K562 (cell line): ENCODE results near the gene EEF1AKMT1. TPM values are rescaled to one million over a fixed set of nuclear protein-coding genes. Genes with fewer than 3 reads are reported as not detected.

Source experiments
- ATAC-seq: fragments of 200-7000 bp; cut with Tn5 transposase; 3 replicates; pipeline ENCODE4 v1.9.1; 2020; ENCODE audit warnings: moderate library complexity
- BruUV-seq: library from RNA; stranded (reverse); fragments of 400-500 nt; replicated peaks from 2 replicates; lab custom pipeline; 2021; lab: Mats Ljungman, UMichigan
- CTCF ChIA-PET: fragments of 300-600 bp; formaldehyde crosslinking; extraction: SDS; loops from one replicate; lab custom pipeline; 2021; ENCODE audit warnings: low intra/inter-chr PET ratio; lab: Yijun Ruan, JAX
- POLR2A ChIA-PET: fragments of 300-600, 350-650 bp; sonication (Branson Sonifier 250); formaldehyde crosslinking; extraction: SDS; loops from one replicate; lab custom pipeline; 2021; ENCODE audit warnings: antibody characterized with exemption, inconsistent platforms; lab: Yijun Ruan, JAX
- DNase-seq, 4 experiments: peaks; one replicate each; pipeline versions ENCODE4 v3.0.0 to v3.0.0-alpha.2; 2011 to 2018; ENCODE audit warnings: low spot score in 3 of 4, mixed read lengths in 3 of 4; ENCODE audit errors: extremely low read depth in 1 of 4
- FAIRE-seq: peaks from 2 replicates; lab custom pipeline; 2011; peaks lifted over from hg19 to GRCh38; lab: Jason Lieb, UNC
- H2AFZ ChIP-seq: 2 replicates; pipeline ENCODE4 v1.6.0; 2011; ENCODE audit warnings: low read depth, low read length, control low read depth, inconsistent platforms
- H3K27ac ChIP-seq: fragments of 200-600 bp; 3 replicates; pipeline ENCODE4 v1.8.0; 2011; ENCODE audit warnings: low read depth, mild to moderate bottlenecking, control low read depth, inconsistent platforms, low read length, moderate library complexity, mixed read lengths; ENCODE audit errors: extremely low read depth
- H3K27me3 ChIP-seq, 2 experiments: fragments of 300-600 bp in 1 of 2; 2 replicates in 1 of 2; 3 replicates in 1 of 2; pipeline versions ENCODE4 v1.6.0 to v1.8.0; 2011; ENCODE audit warnings: inconsistent platforms in 2 of 2, low read length in 2 of 2, mild to moderate bottlenecking in 1 of 2, mixed read lengths in 1 of 2, moderate library complexity in 1 of 2; ENCODE audit not compliant: control insufficient read depth in 2 of 2, insufficient read depth in 2 of 2
- H3K36me3 ChIP-seq: fragments of 300-600 bp; 3 replicates; pipeline ENCODE4 v1.8.0; 2011; ENCODE audit warnings: mild to moderate bottlenecking, low read length, inconsistent platforms; ENCODE audit not compliant: control insufficient read depth, insufficient read depth
- H3K4me1 ChIP-seq, 2 experiments: fragments of 200-600 bp in 1 of 2; replicated peaks in 1 of 2; 2 replicates in 1 of 2; 3 replicates in 1 of 2; pipeline versions ENCODE4 v1.5.1 to v1.8.0; 2011; ENCODE audit warnings: inconsistent platforms in 2 of 2, low read length in 2 of 2, mild to moderate bottlenecking in 1 of 2, mixed read lengths in 1 of 2, moderate library complexity in 1 of 2; ENCODE audit not compliant: control insufficient read depth in 2 of 2, insufficient read depth in 2 of 2
- H3K4me2 ChIP-seq: 2 replicates; pipeline ENCODE4 v1.6.1; 2011; ENCODE audit warnings: low read length, control low read depth, inconsistent platforms, mixed read lengths; ENCODE audit not compliant: insufficient read depth
- H3K4me3 ChIP-seq: fragments of 200-600 bp; sonication (generic), shearing (Covaris generic); 2 replicates; pipeline ENCODE4 v1.5.1; 2016; ENCODE audit warnings: control low read depth, inconsistent platforms
- H3K79me2 ChIP-seq: fragments of 200-600 bp; 3 replicates; pipeline ENCODE4 v1.8.0; 2011; ENCODE audit warnings: low read length, inconsistent platforms; ENCODE audit not compliant: control insufficient read depth, insufficient read depth
- H3K9ac ChIP-seq, 2 experiments: 2 replicates each; pipeline versions ENCODE4 v1.6.0 to v1.6.1; 2011; ENCODE audit warnings: low read depth in 2 of 2, low read length in 2 of 2, control low read depth in 1 of 2, inconsistent platforms in 1 of 2, mild to moderate bottlenecking in 1 of 2, mixed read lengths in 1 of 2; ENCODE audit not compliant: insufficient read depth in 1 of 2
- H3K9me1 ChIP-seq: one replicate; pipeline ENCODE4 v1.6.0; 2011; ENCODE audit warnings: inconsistent platforms, mild to moderate bottlenecking, low read length, moderate library complexity; ENCODE audit not compliant: control insufficient read depth, insufficient read depth
- H3K9me3 ChIP-seq: replicated peaks from 2 replicates; pipeline ENCODE4 v1.5.1; 2011; ENCODE audit warnings: low read depth, low read length, inconsistent platforms; ENCODE audit not compliant: control insufficient read depth, insufficient read depth
- H4K20me1 ChIP-seq: replicated peaks from 2 replicates; pipeline ENCODE4 v1.6.1; 2011; ENCODE audit warnings: low read length, inconsistent platforms, mixed read lengths; ENCODE audit not compliant: control insufficient read depth, insufficient read depth
- ATF3 ChIP-seq, 2 experiments: fragments of 450-650 bp in 1 of 2; sonication (generic) in 1 of 2; formaldehyde crosslinking in 1 of 2; IDR thresholded peaks in 1 of 2; conservative IDR thresholded peaks in 1 of 2; 2 replicates each; pipeline versions ENCODE4 v1.6.1 to v1.8.1; 2016 to 2023; ENCODE audit warnings: mild to moderate bottlenecking in 2 of 2, moderate library complexity in 2 of 2, inconsistent platforms in 1 of 2, missing genetic modification reagents in 1 of 2
- KDM1A ChIP-seq, 2 experiments: fragments of 450-650 bp; IDR thresholded peaks; 2 replicates each; pipeline ENCODE4 v1.6.1; 2016; ENCODE audit warnings: mild to moderate bottlenecking in 2 of 2
- ZNF175 ChIP-seq: fragments of 200-800 bp; sonication (Bioruptor generic); IDR thresholded peaks from 2 replicates; pipeline ENCODE4 v1.6.1; 2016; ENCODE audit warnings: low read depth, mild to moderate bottlenecking, missing genetic modification characterization, missing compliant biosample characterization
- ZNF239 ChIP-seq: fragments of 250-450 bp; sonication (Bioruptor Pico); IDR thresholded peaks from 2 replicates; pipeline ENCODE4 v1.4.0; 2020; ENCODE audit warnings: mild to moderate bottlenecking
- ZNF717 ChIP-seq: fragments of 250-450 bp; sonication (Bioruptor Pico); IDR thresholded peaks from 2 replicates; pipeline ENCODE4 v1.5.0; 2021
- ZNF77 ChIP-seq: fragments of 250-450 bp; sonication (Bioruptor Pico); IDR thresholded peaks from 2 replicates; pipeline ENCODE4 v1.5.0; 2020
- WGBS: fragments of 100-300 bp; shearing (Covaris generic); methylation state at CpG from one replicate; pipeline ENCODE4 v1.1.6; 2016; ENCODE audit warnings: low coverage, mixed read lengths; ENCODE audit not compliant: insufficient coverage; ENCODE audit errors: missing lambda C conversion rate; 5-methylcytosine and 5-hydroxymethylcytosine counted together
- in situ Hi-C: fragments of 300-500 bp; cut with MboI; formaldehyde crosslinking; loops from 4 replicates; pipeline ENCODE4 v1.15.0; 2018; ENCODE audit warnings: inconsistent platforms, mixed read lengths
- intact Hi-C: fragments of 100-400 bp; cut with micrococcal nuclease; formaldehyde crosslinking; loops from 2 replicates; pipeline ENCODE4 v1.14.2; 2022
- polyA plus RNA-seq, 8 experiments: library from polyadenylated mRNA; depleted of rRNA in 4 of 8; stranded (reverse) in 5 of 8; unstranded in 3 of 8; fragments of >200 nt; fragmentation: Nextera tagmentation in 2 of 8; fragmentation: Illumina TruSeq in 1 of 8; extraction: Ambion mirVana in 2 of 8; extraction: Trizol in 1 of 8; gene quantifications; 2 replicates each; pipeline versions ENCODE4 v1.2.1 to v1.2.3, GENCODE V29; 2011 to 2014; ENCODE audit warnings: inconsistent platforms in 1 of 8, missing spikeins in 1 of 8
- total RNA-seq, 7 experiments: library from RNA; depleted of rRNA in 6 of 7; stranded (reverse); fragments of >200 nt in 6 of 7; fragmentation: Illumina TruSeq in 2 of 7; extraction: Trizol in 2 of 7; gene quantifications; 2 replicates each; pipeline versions ENCODE4 v1.2.1 to v1.2.3, GENCODE V29; 2011 to 2021; ENCODE audit warnings: low replicate concordance in 1 of 7

EEF1AKMT1 gene
- total and polyA plus RNA-seq, 9 of the 15 experiments (the other 6 are each of a cell fraction or from before 2014, with no cell fraction given) = 5.3 to 36.3 (median 7.9) TPM

GRCh38 chr13:20700288-20700687 is 73.5 kb downstream of the EEF1AKMT1 start:
- POLR2A ChIA-PET = interaction anchor here (0.5 to 0.7 kb wide), 2 partner anchors 48 to 169 kb away, joined by 3 to 4 read pairs; no protein-coding TSS in a partner anchor

GRCh38 chr13:20699715-20700114 is 74.0 kb downstream of the EEF1AKMT1 start:
- CTCF ChIA-PET = no interaction called here
- no peaks in the 10 kb centered on the region for H3K9me3 ChIP-seq
- no peak overlapping the region for H3K4me2 ChIP-seq
- POLR2A ChIA-PET = interaction anchor here (0.7 kb wide), 1 partner anchor 47 kb away, joined by 3 read pairs; no protein-coding TSS in a partner anchor
- H3K4me3 ChIP-seq = no peak overlapping the region
- no peak overlapping the region for H3K27ac ChIP-seq
- no peaks in the 10 kb centered on the region for H3K9me1 ChIP-seq
- ATAC-seq (no peak), FAIRE-seq (no peak), DNase-seq (no peak)
- H4K20me1 ChIP-seq = no peaks in the 10 kb centered on the region
- intact Hi-C loops (no loop called here), in situ Hi-C loops (no loop called here)
- H3K4me1 ChIP-seq = peaks cover 2 to 10% of the 10 kb centered on the region in 2 experiments; a peak in 3 of 5 replicates
- no peak overlapping the region for H3K9ac ChIP-seq
- peaks cover 17 to 21% of the 10 kb centered on the region in 2 experiments; a peak in 4 of 5 replicates for H3K27me3 ChIP-seq
- H3K36me3 ChIP-seq = no peaks in the 10 kb centered on the region
- BruUV-seq = no TSS peak
- H2AFZ ChIP-seq = no peak overlapping the region
- no peaks in the 10 kb centered on the region for H3K79me2 ChIP-seq
- TF ChIP-seq ZNF239 (CRISPR knock-in tag) (no peak), ZNF175 (CRISPR knock-in tag) (no peak), ATF3 (IDR thresholded peaks at IDR 0.05) (peak; percentile 49; the same call in 1 of the 2 replicates), ATF3 (CRISPR knock-in tag; conservative IDR thresholded peaks at IDR 0.05) (no peak), ZNF77 (CRISPR knock-in tag) (no peak)
- 6% methylated on average over 7 of the region's 9 CpGs for WGBS

More at GRCh38 chr13:20700288-20700687, 73.5 kb downstream of the EEF1AKMT1 start:
- no peak overlapping the region for H3K9ac ChIP-seq
- in situ Hi-C loops (no loop called here), intact Hi-C loops (no loop called here)
- H3K4me3 ChIP-seq = no peak overlapping the region
- no peak overlapping the region for H3K4me2 ChIP-seq
- no peaks in the 10 kb centered on the region for H4K20me1 ChIP-seq
- H3K27me3 ChIP-seq = peaks cover 17 to 21% of the 10 kb centered on the region in 2 experiments; a peak in 4 of 5 replicates
- 11% methylated on average over 6 of the region's 6 CpGs for WGBS
- no peak for TF ChIP-seq ZNF717
- TF ChIP-seq KDM1A (IDR thresholded peaks at IDR 0.05) = peak in 1 of 2 experiments; percentile 56; a peak in 1 of 4 replicates
- ATAC-seq (no peak), DNase-seq (no peak), FAIRE-seq (no peak)
- H3K36me3 ChIP-seq = no peaks in the 10 kb centered on the region
- H3K79me2 ChIP-seq = no peaks in the 10 kb centered on the region
- no TSS peak for BruUV-seq
- H3K9me1 ChIP-seq = no peaks in the 10 kb centered on the region
- H2AFZ ChIP-seq = no peak overlapping the region
- H3K4me1 ChIP-seq = peaks cover 4 to 11% of the 10 kb centered on the region in 2 experiments; a peak in 3 of 5 replicates
- CTCF ChIA-PET = no interaction called here
- H3K9me3 ChIP-seq = no peaks in the 10 kb centered on the region
- no peak overlapping the region for H3K27ac ChIP-seq
